HCT116 (cell line): ENCODE results near the gene MCTP2.

Experiments
- CTCF ChIP-seq, 3 experiments: fragments of 200-600 bp in 1 of 3; sonication (generic) in 1 of 3; IDR thresholded peaks in 2 of 3; conservative IDR thresholded peaks in 1 of 3; 2 replicates each; pipeline ENCODE4 v1.5.1; 2012 to 2017; ENCODE audit warnings: low read depth in 2 of 3, low read length in 2 of 3, antibody characterized with exemption in 1 of 3, borderline replicate concordance in 1 of 3, control low read depth in 1 of 3, mild to moderate bottlenecking in 1 of 3, mixed read lengths in 1 of 3, mixed run types in 1 of 3, moderate library complexity in 1 of 3; ENCODE audit not compliant: insufficient read depth in 1 of 3
- JUND ChIP-seq: IDR thresholded peaks from 2 replicates; pipeline ENCODE4 v1.6.1; 2012
- POLR2A ChIP-seq: IDR thresholded peaks from 2 replicates; pipeline ENCODE4 v1.7.0; 2011; ENCODE audit warnings: borderline replicate concordance; ENCODE audit not compliant: insufficient read depth, insufficient read length; ENCODE audit errors: extremely low read depth
- SP1 ChIP-seq: IDR thresholded peaks from 2 replicates; pipeline ENCODE4 v1.6.1; 2012; ENCODE audit warnings: low read depth

DNA sequence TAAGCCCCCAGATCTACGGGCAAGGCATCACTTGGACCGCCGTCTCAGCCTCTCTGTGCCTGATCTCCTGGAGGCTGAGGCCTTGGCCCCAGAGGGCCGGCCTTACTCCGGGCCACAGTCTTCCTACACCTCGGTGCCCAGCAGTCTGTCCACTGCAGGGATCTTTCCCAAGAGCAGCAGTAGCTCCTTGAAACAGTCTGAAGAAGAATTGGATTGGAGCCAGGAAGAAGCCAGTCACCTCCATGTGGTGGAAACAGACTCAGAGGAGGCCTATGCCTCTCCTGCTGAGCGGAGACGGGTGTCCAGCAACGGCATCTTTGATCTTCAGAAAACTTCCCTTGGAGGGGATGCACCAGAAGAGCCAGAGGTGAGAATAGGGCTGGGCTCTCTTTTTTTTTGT is 67.0 kb downstream of the MCTP2 start:
- no peak for TF ChIP-seq POLR2A
- no peak for TF ChIP-seq CTCF (IDR thresholded peaks at IDR 0.05 in 2 of 3, conservative IDR thresholded peaks at IDR 0.05 in 1 of 3; ENCODE audit: borderline replicate concordance in 1 of 3, insufficient read depth in 1 of 3, low read depth in 2 of 3, low read length in 2 of 3)
- TF ChIP-seq JUND, result no peak
- no peak for TF ChIP-seq SP1
